A673 (cell line): ENCODE measurements around the gene JCAD.

Source experiments
- EZH2 ChIP-seq: fragments of 200-600 bp; sonication (generic); IDR thresholded peaks from 2 replicates; pipeline ENCODE4 v1.6.1; 2017; ENCODE audit warnings: borderline replicate concordance, low read depth, mild to moderate bottlenecking, mixed read lengths, antibody characterized with exemption, low read length; ENCODE audit not compliant: poor library complexity, severe bottlenecking
- TF ChIP-seq, protein P1 (sequence below): fragments of 300-800, 200-600 bp; sonication (generic); conservative IDR thresholded peaks from 2 replicates; pipeline ENCODE4 v1.5.1; 2017; ENCODE audit warnings: low read depth, mild to moderate bottlenecking, antibody characterized with exemption, low read length, moderate library complexity, mixed read lengths

DNA sequence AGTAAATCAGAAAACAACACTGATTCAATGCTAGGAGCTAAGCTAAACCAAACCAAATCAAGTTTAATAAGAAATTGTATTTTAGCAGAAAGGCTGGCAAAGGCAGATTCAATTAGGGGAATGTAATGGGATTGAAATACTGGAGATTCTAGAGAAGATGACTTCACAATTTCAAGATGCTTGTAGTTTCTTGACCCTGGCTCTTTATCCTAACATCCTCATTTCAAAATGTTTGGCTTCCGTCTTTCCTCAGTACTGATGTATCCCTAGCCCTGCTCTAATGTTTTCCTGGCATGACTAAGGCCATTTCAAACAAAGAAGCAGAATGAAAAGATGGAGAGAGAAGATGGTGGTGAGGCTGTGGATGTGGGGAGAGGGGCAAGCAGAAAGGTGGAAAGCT is 2.7 kb upstream of the JCAD start:
- no peak for TF ChIP-seq EZH2
- TF ChIP-seq, protein P1, sequence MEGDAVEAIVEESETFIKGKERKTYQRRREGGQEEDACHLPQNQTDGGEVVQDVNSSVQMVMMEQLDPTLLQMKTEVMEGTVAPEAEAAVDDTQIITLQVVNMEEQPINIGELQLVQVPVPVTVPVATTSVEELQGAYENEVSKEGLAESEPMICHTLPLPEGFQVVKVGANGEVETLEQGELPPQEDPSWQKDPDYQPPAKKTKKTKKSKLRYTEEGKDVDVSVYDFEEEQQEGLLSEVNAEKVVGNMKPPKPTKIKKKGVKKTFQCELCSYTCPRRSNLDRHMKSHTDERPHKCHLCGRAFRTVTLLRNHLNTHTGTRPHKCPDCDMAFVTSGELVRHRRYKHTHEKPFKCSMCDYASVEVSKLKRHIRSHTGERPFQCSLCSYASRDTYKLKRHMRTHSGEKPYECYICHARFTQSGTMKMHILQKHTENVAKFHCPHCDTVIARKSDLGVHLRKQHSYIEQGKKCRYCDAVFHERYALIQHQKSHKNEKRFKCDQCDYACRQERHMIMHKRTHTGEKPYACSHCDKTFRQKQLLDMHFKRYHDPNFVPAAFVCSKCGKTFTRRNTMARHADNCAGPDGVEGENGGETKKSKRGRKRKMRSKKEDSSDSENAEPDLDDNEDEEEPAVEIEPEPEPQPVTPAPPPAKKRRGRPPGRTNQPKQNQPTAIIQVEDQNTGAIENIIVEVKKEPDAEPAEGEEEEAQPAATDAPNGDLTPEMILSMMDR, result no peak
